GM06990 (cell line): ENCODE results near the gene NUP214.

Experiments used
- DNase-seq: peaks from one replicate; pipeline ENCODE4 v3.0.0-alpha.2; 2011; ENCODE audit not compliant: insufficient read length; ENCODE audit errors: extremely low read depth
- H3K27me3 ChIP-seq: replicated peaks from 2 replicates; pipeline ENCODE4 v1.6.0; 2011; ENCODE audit warnings: low read length; ENCODE audit not compliant: control insufficient read depth, insufficient read depth
- H3K36me3 ChIP-seq: 2 replicates; pipeline ENCODE4 v1.5.1; 2011; ENCODE audit warnings: low read length; ENCODE audit not compliant: control insufficient read depth, insufficient read depth
- H3K4me3 ChIP-seq: replicated peaks from 2 replicates; pipeline ENCODE4 v1.5.1; 2011; ENCODE audit warnings: low read depth, mild to moderate bottlenecking, control low read depth, low read length
- CTCF ChIP-seq: IDR thresholded peaks from 2 replicates; pipeline ENCODE4 v1.5.1; 2011; ENCODE audit warnings: low read length, control low read depth, mild to moderate bottlenecking, inconsistent platforms; ENCODE audit not compliant: insufficient read depth, poor library complexity, severe bottlenecking

Gene NUP214

DNA sequence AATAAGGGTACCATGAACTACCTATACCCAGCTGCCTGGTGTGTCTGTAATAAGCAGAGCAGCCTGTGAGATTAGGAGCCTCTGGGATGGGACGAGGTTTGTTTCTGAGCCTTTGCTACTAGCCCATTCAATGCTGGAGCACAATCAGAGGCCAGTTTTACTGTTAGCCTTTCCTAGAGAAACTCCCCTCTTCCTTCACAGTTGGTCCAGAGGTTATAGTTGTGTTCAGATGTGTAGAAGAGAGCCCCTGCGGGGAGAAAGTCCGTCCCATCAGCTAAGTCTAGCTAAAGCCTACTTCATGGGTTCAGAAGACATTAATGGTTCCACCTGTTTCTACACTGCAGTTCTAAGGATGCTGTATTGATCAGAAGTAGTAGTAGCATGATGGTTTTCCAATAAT lies 16.8 kb downstream of the NUP214 start:
- DNase-seq = no peak
- Histone ChIP-seq H3K27me3 (no peaks in the 10 kb centered on the region), H3K4me3 (no peak overlapping the region), H3K36me3 (peaks cover 13% of the 10 kb centered on the region)
- TF ChIP-seq CTCF = no peak

GRCh38 chr9:131144201-131144600 lies 18.8 kb downstream of the NUP214 start:
- no peak for DNase-seq
- Histone ChIP-seq H3K36me3 (peaks cover 9% of the 10 kb centered on the region), H3K27me3 (no peaks in the 10 kb centered on the region), H3K4me3 (no peak overlapping the region)
- no peak for TF ChIP-seq CTCF

DNA sequence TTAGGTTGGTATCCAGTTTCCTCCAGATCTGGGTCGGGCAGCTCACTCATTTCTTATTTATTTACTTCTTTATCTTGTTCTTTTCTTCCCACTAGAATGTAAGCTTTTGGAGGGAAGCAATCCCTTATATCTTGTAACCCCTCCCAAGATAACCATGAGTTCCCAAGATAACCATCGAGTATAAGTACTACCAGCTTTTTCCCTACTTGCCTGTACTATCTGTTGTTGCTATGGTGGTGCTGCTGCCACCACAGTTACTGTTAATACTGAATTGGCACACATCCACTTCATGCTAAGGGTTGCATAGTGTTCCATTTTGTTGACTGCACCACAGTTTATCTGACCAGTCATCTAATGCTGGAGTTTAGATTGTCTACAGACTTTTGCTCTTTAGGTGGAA lies 19.9 kb downstream of the NUP214 start:
- no peak for DNase-seq
- no peak overlapping the region for H3K4me3 ChIP-seq
- no peaks in the 10 kb centered on the region for H3K27me3 ChIP-seq
- no peak for TF ChIP-seq CTCF
- H3K36me3 ChIP-seq = peaks cover 10% of the 10 kb centered on the region

DNA sequence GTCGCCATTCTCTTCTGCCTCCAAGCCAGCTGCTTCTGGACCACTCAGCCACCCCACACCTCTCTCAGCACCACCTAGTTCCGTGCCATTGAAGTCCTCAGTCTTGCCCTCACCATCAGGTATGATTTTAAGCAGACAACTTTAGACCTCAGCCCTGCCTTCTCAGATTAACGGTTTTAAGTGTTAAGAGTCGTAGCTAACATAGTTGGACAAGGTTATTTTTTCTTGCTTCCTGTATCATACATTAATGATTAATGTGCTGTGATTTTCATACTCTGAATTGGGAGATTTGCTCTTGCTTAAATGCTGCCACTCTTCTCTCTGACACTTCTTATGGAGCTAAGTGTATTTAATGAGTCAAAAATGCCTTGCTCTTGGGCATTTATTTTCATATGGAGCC lies 20.8 kb downstream of the NUP214 start:
- no peak for TF ChIP-seq CTCF
- DNase-seq = no peak
- H3K36me3 ChIP-seq = peaks cover 15% of the 10 kb centered on the region
- no peak overlapping the region for H3K4me3 ChIP-seq
- H3K27me3 ChIP-seq = no peaks in the 10 kb centered on the region

GRCh38 chr9:131148276-131148675 lies 22.9 kb downstream of the NUP214 start:
- no peak for TF ChIP-seq CTCF

DNA sequence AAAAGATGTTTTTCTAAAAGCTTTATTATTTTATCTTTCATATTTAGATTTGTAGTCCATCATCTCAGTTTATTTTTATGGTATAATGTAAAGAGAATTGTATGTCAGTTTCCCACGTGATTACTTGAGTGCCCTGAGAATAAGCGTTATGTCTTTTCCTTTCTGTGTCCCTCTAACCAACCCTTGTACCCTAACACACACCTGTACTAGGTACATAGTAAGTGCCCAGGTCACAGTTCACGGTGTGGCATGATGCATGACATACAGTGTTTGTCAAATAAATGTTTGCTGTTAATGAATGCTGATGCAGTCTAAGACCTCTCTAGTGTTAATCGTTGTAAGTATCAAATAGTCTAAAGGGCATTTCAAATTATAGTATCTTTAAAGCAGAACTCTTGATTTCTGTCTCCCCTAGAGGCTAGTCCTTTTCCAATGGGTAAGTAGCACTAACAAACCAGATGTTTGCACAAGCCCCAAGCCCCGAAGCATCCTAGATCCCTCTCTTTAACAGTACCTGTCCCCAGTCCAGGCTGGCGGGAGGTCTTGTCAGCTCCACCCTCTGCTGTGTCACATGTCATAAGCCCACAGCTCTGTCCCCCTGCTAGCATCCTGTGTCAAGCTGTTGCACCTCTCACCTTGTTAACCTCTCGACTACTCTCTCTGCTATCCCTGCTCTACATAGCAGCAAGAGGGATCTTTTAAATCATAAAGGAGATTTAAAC lies 23.7 kb downstream of the NUP214 start:
- DNase-seq = no peak
- H3K4me3 ChIP-seq = no peak overlapping the region
- no peaks in the 10 kb centered on the region for H3K27me3 ChIP-seq
- no peak for TF ChIP-seq CTCF
- peaks cover 14% of the 10 kb centered on the region for H3K36me3 ChIP-seq

More at GRCh38 chr9:131148276-131148675, 22.9 kb downstream of the NUP214 start:
- no peak overlapping the region for H3K4me3 ChIP-seq
- DNase-seq = no peak
- H3K27me3 ChIP-seq = no peaks in the 10 kb centered on the region
- peaks cover 14% of the 10 kb centered on the region for H3K36me3 ChIP-seq
